ENCODE data around the gene REEP6.

DNA sequence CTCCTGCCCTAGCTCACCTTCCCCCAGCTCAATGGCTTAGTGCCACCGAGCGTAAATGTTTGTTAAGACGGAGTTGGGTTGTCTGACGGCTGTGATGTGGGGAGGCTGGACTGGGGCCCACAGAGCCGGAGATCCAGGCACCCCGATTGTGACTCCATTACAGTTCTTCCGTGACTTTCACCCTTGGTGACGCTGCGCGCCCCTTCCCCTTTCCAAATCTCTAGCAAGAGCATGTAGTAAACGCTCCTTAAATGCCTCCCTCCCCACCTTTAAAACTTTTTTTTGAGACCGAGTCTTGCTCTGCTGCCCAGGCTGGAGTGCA, 829 bp downstream of the REEP6 start:
- TF ChIP-seq, protein P1, sequence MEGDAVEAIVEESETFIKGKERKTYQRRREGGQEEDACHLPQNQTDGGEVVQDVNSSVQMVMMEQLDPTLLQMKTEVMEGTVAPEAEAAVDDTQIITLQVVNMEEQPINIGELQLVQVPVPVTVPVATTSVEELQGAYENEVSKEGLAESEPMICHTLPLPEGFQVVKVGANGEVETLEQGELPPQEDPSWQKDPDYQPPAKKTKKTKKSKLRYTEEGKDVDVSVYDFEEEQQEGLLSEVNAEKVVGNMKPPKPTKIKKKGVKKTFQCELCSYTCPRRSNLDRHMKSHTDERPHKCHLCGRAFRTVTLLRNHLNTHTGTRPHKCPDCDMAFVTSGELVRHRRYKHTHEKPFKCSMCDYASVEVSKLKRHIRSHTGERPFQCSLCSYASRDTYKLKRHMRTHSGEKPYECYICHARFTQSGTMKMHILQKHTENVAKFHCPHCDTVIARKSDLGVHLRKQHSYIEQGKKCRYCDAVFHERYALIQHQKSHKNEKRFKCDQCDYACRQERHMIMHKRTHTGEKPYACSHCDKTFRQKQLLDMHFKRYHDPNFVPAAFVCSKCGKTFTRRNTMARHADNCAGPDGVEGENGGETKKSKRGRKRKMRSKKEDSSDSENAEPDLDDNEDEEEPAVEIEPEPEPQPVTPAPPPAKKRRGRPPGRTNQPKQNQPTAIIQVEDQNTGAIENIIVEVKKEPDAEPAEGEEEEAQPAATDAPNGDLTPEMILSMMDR (IDR thresholded peaks at IDR 0.05; ENCODE audit: low read length), result no peak
- TF ChIP-seq EZH2 (optimal IDR thresholded peaks at IDR 0.05; ENCODE audit: low read depth, low read length) (no peak), EZH2phosphoT487 (IDR thresholded peaks at IDR 0.05; ENCODE audit: low read length) (no peak)

Data from MM.1S (cell line).